ENCODE data around the gene EIF5B. TPM values are rescaled to one million over a fixed set of nuclear protein-coding genes. Genes with fewer than 3 reads are reported as not detected.
A peak's percentile ranks its signal among the peaks of the same experiment; 100 is the strongest.

EIF5B gene
- total and polyA plus RNA-seq, 2 donors (not counting 1 experiment from before 2014, with no cell fraction given): 7.4 to 22.8 TPM

- peaks cover 9% of the 10 kb centered on the region for H3K4me1 ChIP-seq (ENCODE audit: control insufficient read depth, extremely low read depth, insufficient read depth, low read length)
- no peaks in the 10 kb centered on the region for H3K79me2 ChIP-seq (ENCODE audit: control insufficient read depth, insufficient read depth, low read length)
- peaks cover 1% of the 10 kb centered on the region for H3K36me3 ChIP-seq (ENCODE audit: control insufficient read depth, insufficient read depth, low read length)
- no peak overlapping the region for H3K4me3 ChIP-seq (replicated peaks in 1 of 4; ENCODE audit: control extremely low read depth in 1 of 4, insufficient read depth in 1 of 4, low read depth in 3 of 4, low read length in 4 of 4)
- TF ChIP-seq CTCF (conservative IDR thresholded peaks at IDR 0.05 in 1 of 2, IDR thresholded peaks at IDR 0.05 in 1 of 2; ENCODE audit: low read depth in 1 of 2, low read length in 2 of 2) (no peak), EZH2 (IDR thresholded peaks at IDR 0.05; ENCODE audit: low read length, missing control alignments) (no peak)
- peak overlapping the region; percentile 57 for H3K27ac ChIP-seq (ENCODE audit: insufficient read depth, low read length)
- H4K20me1 ChIP-seq (ENCODE audit: control insufficient read depth, extremely low read depth, insufficient read depth, low read length): no peaks in the 10 kb centered on the region
- H3K9ac ChIP-seq (ENCODE audit: insufficient read depth, low read length): no peak overlapping the region
- peak overlapping the region; percentile 52 for H3K4me2 ChIP-seq (ENCODE audit: extremely low read depth, insufficient read depth, low read length)
- no peaks in the 10 kb centered on the region for H3K27me3 ChIP-seq (ENCODE audit: control insufficient read depth, insufficient read depth, low read length)
- no peaks in the 10 kb centered on the region for H3K9me3 ChIP-seq (ENCODE audit: control insufficient read depth, insufficient read depth, low read depth, low read length)
- no peak overlapping the region for H2AFZ ChIP-seq (ENCODE audit: low read length)
- peak in 1 of 2 donors; percentile 85 for DNase-seq (ENCODE audit: low read depth in 2 of 2)
These were observed 94.5 kb downstream of the EIF5B start for GRCh38 chr2:99431587-99432275.

GRCh38 chr2:99433340-99433739 lies 96.2 kb downstream of the EIF5B start:
- H4K20me1 ChIP-seq (ENCODE audit: control insufficient read depth, extremely low read depth, insufficient read depth, low read length): no peaks in the 10 kb centered on the region
- no peaks in the 10 kb centered on the region for H3K9me3 ChIP-seq (ENCODE audit: control insufficient read depth, insufficient read depth, low read depth, low read length)
- no peaks in the 10 kb centered on the region for H3K27me3 ChIP-seq (ENCODE audit: control insufficient read depth, insufficient read depth, low read length)
- no peak for DNase-seq (ENCODE audit: low read depth in 2 of 2)
- H3K27ac ChIP-seq (ENCODE audit: insufficient read depth, low read length): no peak overlapping the region
- H3K4me2 ChIP-seq (ENCODE audit: extremely low read depth, insufficient read depth, low read length): no peak overlapping the region
- H3K4me3 ChIP-seq (replicated peaks in 1 of 4; ENCODE audit: control extremely low read depth in 1 of 4, insufficient read depth in 1 of 4, low read depth in 3 of 4, low read length in 4 of 4): no peak overlapping the region
- TF ChIP-seq CTCF (conservative IDR thresholded peaks at IDR 0.05 in 1 of 2, IDR thresholded peaks at IDR 0.05 in 1 of 2; ENCODE audit: low read depth in 1 of 2, low read length in 2 of 2) (no peak), EZH2 (IDR thresholded peaks at IDR 0.05; ENCODE audit: low read length, missing control alignments) (no peak)
- H3K36me3 ChIP-seq (ENCODE audit: control insufficient read depth, insufficient read depth, low read length): peaks cover 1% of the 10 kb centered on the region
- H2AFZ ChIP-seq (ENCODE audit: low read length): no peak overlapping the region
- peaks cover 9% of the 10 kb centered on the region for H3K4me1 ChIP-seq (ENCODE audit: control insufficient read depth, extremely low read depth, insufficient read depth, low read length)
- no peak overlapping the region for H3K9ac ChIP-seq (ENCODE audit: insufficient read depth, low read length)
- H3K79me2 ChIP-seq (ENCODE audit: control insufficient read depth, insufficient read depth, low read length): no peaks in the 10 kb centered on the region

GRCh38 chr2:99436874-99437273 lies 99.7 kb downstream of the EIF5B start:
- no peak overlapping the region for H3K9ac ChIP-seq (ENCODE audit: insufficient read depth, low read length)
- no peak overlapping the region for H3K27ac ChIP-seq (ENCODE audit: insufficient read depth, low read length)
- H3K27me3 ChIP-seq (ENCODE audit: control insufficient read depth, insufficient read depth, low read length): no peaks in the 10 kb centered on the region
- no peaks in the 10 kb centered on the region for H4K20me1 ChIP-seq (ENCODE audit: control insufficient read depth, extremely low read depth, insufficient read depth, low read length)
- no peak for DNase-seq (ENCODE audit: low read depth in 2 of 2)
- H3K9me3 ChIP-seq (ENCODE audit: control insufficient read depth, insufficient read depth, low read depth, low read length): no peaks in the 10 kb centered on the region
- H3K4me1 ChIP-seq (ENCODE audit: control insufficient read depth, extremely low read depth, insufficient read depth, low read length): peaks cover 2% of the 10 kb centered on the region
- no peak for TF ChIP-seq EZH2 (IDR thresholded peaks at IDR 0.05; ENCODE audit: low read length, missing control alignments)
- TF ChIP-seq CTCF (conservative IDR thresholded peaks at IDR 0.05 in 1 of 2, IDR thresholded peaks at IDR 0.05 in 1 of 2; ENCODE audit: low read depth in 1 of 2, low read length in 2 of 2): no peak
- H3K36me3 ChIP-seq (ENCODE audit: control insufficient read depth, insufficient read depth, low read length): no peaks in the 10 kb centered on the region
- H2AFZ ChIP-seq (ENCODE audit: low read length): no peak overlapping the region
- H3K4me2 ChIP-seq (ENCODE audit: extremely low read depth, insufficient read depth, low read length): no peak overlapping the region
- H3K79me2 ChIP-seq (ENCODE audit: control insufficient read depth, insufficient read depth, low read length): no peaks in the 10 kb centered on the region
- no peak overlapping the region for H3K4me3 ChIP-seq (replicated peaks in 1 of 4; ENCODE audit: control extremely low read depth in 1 of 4, insufficient read depth in 1 of 4, low read depth in 3 of 4, low read length in 4 of 4)
